Measurements from ENCODE around the gene TPCN1. TPM values are rescaled to one million over a fixed set of nuclear protein-coding genes. Genes with fewer than 3 reads are reported as not detected.

The TPCN1 gene
- total RNA-seq, 1 experiment from 2014 or later = 43.0 TPM

DNA sequence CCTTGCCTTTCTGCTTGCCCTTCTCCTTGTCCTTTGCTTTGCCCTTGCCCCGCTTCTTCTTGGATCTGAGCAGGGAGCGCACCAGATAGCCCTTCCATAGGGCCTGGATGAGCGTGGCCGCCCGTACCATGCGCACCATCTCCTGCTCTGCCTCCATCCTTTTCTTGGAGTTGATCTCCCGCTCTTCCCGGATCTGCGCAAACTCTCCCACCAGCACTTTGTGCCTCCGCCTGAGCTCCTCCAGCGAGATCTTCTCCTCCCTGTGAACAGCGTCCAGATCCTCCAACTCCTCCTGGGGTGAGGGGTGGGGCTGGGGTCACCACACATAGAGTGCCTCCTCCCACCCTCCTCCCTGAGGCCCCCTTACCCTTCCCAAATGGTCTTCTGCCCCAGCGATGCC lies 25.7 kb upstream of the TPCN1 start:
- Mint-ChIP-seq H3K9me3 (ENCODE audit: unreplicated experiment) (no peaks in the 10 kb centered on the region), H3K36me3 (ENCODE audit: insufficient read depth, unreplicated experiment) (peaks cover 28% of the 10 kb centered on the region), H3K27me3 (ENCODE audit: insufficient read depth, unreplicated experiment) (no peaks in the 10 kb centered on the region), H3K4me3 (ENCODE audit: unreplicated experiment) (no peak overlapping the region), H3K4me1 (ENCODE audit: insufficient read depth, unreplicated experiment) (peaks cover 15% of the 10 kb centered on the region), H3K27ac (ENCODE audit: low read depth, unreplicated experiment) (no peak overlapping the region)
- CTCF ChIA-PET = interaction anchor here (1.0 to 3.1 kb wide), 6 partner anchors 9 to 230 kb away, joined by 3 to 13 read pairs (median 6); no protein-coding TSS in a partner anchor
- intact Hi-C loops (cut with micrococcal nuclease) = loop anchor here (10.0 kb wide), 1 partner anchor 99 kb away; no protein-coding TSS in a partner anchor
- BruUV-seq (replicated peaks) = no TSS peak
- no peak for DNase-seq (ENCODE audit: unreplicated experiment)
- POLR2A ChIA-PET = interaction anchor here (2.2 to 6.5 kb wide), 2 partner anchors 10 to 26 kb away, joined by 16 to 32 read pairs; partner anchors contain the start of genes DDX54, RITA1 and TPCN1
- TF ChIP-seq, protein P1, sequence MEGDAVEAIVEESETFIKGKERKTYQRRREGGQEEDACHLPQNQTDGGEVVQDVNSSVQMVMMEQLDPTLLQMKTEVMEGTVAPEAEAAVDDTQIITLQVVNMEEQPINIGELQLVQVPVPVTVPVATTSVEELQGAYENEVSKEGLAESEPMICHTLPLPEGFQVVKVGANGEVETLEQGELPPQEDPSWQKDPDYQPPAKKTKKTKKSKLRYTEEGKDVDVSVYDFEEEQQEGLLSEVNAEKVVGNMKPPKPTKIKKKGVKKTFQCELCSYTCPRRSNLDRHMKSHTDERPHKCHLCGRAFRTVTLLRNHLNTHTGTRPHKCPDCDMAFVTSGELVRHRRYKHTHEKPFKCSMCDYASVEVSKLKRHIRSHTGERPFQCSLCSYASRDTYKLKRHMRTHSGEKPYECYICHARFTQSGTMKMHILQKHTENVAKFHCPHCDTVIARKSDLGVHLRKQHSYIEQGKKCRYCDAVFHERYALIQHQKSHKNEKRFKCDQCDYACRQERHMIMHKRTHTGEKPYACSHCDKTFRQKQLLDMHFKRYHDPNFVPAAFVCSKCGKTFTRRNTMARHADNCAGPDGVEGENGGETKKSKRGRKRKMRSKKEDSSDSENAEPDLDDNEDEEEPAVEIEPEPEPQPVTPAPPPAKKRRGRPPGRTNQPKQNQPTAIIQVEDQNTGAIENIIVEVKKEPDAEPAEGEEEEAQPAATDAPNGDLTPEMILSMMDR (IDR thresholded peaks at IDR 0.05; ENCODE audit: unreplicated experiment) = no peak

DNA sequence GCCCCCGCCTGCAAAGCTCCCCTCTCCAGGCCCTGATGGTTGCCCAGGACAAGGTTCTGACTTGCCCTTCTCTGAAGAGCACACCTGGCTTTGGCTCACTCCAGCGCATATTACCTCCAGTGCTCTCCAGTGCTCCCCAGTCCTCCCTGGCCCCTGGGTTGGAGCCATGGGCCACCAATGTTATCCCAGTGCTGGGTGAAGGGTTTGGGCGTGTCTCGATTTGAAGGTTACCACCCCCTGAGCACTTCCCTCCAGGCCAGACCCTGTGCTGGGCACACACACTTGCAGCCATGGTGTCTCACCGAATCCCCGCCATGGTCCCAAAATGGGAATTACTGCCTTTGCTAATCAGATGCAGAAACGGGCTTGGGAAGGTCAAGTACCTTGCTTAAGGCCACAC lies 24.7 kb upstream of the TPCN1 start:
- no peak overlapping the region for H3K4me3 Mint-ChIP-seq (ENCODE audit: unreplicated experiment)
- H3K4me1 Mint-ChIP-seq (ENCODE audit: insufficient read depth, unreplicated experiment) = peaks cover 15% of the 10 kb centered on the region
- no peak overlapping the region for H3K27ac Mint-ChIP-seq (ENCODE audit: low read depth, unreplicated experiment)
- intact Hi-C loops (cut with micrococcal nuclease) = loop anchor here (2.0 to 10.0 kb wide), 2 partner anchors 98 to 164 kb away; no protein-coding TSS in a partner anchor
- ChIA-PET CTCF (interaction anchor here (0.6 to 3.1 kb wide), 14 partner anchors 10 to 230 kb away, joined by 3 to 13 read pairs (median 4); a partner anchor contains a TSS), POLR2A (interaction anchor here (6.5 kb wide), 1 partner anchor 25 kb away, joined by 32 read pairs; the partner anchor contains the start of gene TPCN1)
- no peaks in the 10 kb centered on the region for H3K9me3 Mint-ChIP-seq (ENCODE audit: unreplicated experiment)
- H3K36me3 Mint-ChIP-seq (ENCODE audit: insufficient read depth, unreplicated experiment) = peaks cover 22% of the 10 kb centered on the region
- no TSS peak for BruUV-seq (replicated peaks)
- no peaks in the 10 kb centered on the region for H3K27me3 Mint-ChIP-seq (ENCODE audit: insufficient read depth, unreplicated experiment)
- no peak for DNase-seq (ENCODE audit: unreplicated experiment)
- TF ChIP-seq, protein P1 (IDR thresholded peaks at IDR 0.05; ENCODE audit: unreplicated experiment) = no peak

DNA sequence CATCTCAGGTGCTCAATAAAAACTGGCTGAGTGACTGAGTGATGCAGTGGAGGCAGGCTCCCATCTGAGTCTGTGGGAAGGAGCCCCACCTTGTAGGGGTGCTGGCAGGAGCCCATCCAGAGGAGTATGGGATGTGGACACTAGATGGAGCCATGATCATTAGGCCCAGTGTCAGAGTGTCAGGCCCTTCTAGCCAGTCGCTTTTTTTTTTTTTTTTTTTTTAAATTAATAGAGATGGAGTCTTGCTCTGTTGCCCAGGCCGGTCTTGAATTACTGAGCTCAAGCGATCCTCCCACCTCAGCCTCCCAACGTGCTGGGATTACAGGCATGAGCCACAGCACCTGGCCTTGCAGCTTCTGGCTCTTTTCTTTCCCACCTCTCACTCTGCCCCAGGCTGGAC lies 24.3 kb upstream of the TPCN1 start:
- Mint-ChIP-seq H3K27ac (ENCODE audit: low read depth, unreplicated experiment) (no peak overlapping the region), H3K27me3 (ENCODE audit: insufficient read depth, unreplicated experiment) (no peaks in the 10 kb centered on the region), H3K9me3 (ENCODE audit: unreplicated experiment) (no peaks in the 10 kb centered on the region), H3K4me3 (ENCODE audit: unreplicated experiment) (no peak overlapping the region), H3K36me3 (ENCODE audit: insufficient read depth, unreplicated experiment) (peaks cover 18% of the 10 kb centered on the region), H3K4me1 (ENCODE audit: insufficient read depth, unreplicated experiment) (peaks cover 15% of the 10 kb centered on the region)
- TF ChIP-seq, protein P1 (IDR thresholded peaks at IDR 0.05; ENCODE audit: unreplicated experiment) = peak; percentile 66
- ChIA-PET CTCF (interaction anchor here (0.5 to 1.8 kb wide), 25 partner anchors 8 to 741 kb away, joined by 3 to 13 read pairs (median 3); a partner anchor contains a TSS), POLR2A (interaction anchor here (0.7 to 6.5 kb wide), 2 partner anchors 14 to 25 kb away, joined by 3 to 32 read pairs; partner anchors contain the start of gene TPCN1)
- intact Hi-C loops (cut with micrococcal nuclease) = loop anchor here (1.0 to 10.0 kb wide), 4 partner anchors 98 to 228 kb away; no protein-coding TSS in a partner anchor
- DNase-seq (ENCODE audit: unreplicated experiment) = peak; percentile 88
- BruUV-seq (replicated peaks) = no TSS peak

DNA sequence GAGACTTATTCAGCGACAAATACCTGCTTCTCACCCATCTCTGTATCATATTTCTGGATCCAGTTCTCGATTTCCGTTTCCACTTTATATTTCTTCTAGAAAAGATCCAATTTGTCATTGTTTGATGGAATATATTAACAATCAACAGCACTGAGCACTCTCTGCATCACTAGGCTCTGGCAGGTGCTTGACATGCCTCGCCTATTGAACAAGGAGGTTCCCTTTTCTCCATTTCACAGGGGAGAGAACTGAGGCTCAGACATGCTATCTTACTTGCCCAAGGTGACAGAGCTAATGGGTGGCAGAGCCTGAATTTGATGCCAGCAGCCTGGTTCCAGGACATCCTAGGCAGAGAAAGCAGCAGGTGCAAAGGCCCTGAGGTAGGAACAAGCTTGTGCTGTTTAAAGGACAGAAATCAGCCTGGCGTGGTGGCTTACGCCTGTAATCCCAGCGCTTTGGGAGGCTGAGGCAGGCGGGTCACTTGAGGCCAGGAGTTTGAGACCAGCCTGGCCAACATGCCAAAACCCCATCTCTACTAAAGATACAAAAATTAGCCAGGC lies 23.7 kb upstream of the TPCN1 start:
- Mint-ChIP-seq H3K4me3 (ENCODE audit: unreplicated experiment) (no peak overlapping the region), H3K9me3 (ENCODE audit: unreplicated experiment) (no peaks in the 10 kb centered on the region), H3K27me3 (ENCODE audit: insufficient read depth, unreplicated experiment) (no peaks in the 10 kb centered on the region), H3K27ac (ENCODE audit: low read depth, unreplicated experiment) (no peak overlapping the region), H3K4me1 (ENCODE audit: insufficient read depth, unreplicated experiment) (peaks cover 15% of the 10 kb centered on the region), H3K36me3 (ENCODE audit: insufficient read depth, unreplicated experiment) (peaks cover 14% of the 10 kb centered on the region)
- no TSS peak for BruUV-seq (replicated peaks)
- no peak for DNase-seq (ENCODE audit: unreplicated experiment)
- intact Hi-C loops (cut with micrococcal nuclease) = loop anchor here (1.0 to 10.0 kb wide), 4 partner anchors 97 to 228 kb away; no protein-coding TSS in a partner anchor
- POLR2A ChIA-PET = interaction anchor here (0.7 to 6.5 kb wide), 2 partner anchors 13 to 24 kb away, joined by 3 to 32 read pairs; partner anchors contain the start of gene TPCN1
- CTCF ChIA-PET = interaction anchor here (0.5 to 1.8 kb wide), 22 partner anchors 9 to 740 kb away, joined by 3 to 13 read pairs (median 3); a partner anchor contains a TSS
- TF ChIP-seq, protein P1 (IDR thresholded peaks at IDR 0.05; ENCODE audit: unreplicated experiment) = no peak
